B cell (primary cell): Measurements from ENCODE around the gene CXXC4. TPM values are rescaled to one million over a fixed set of nuclear protein-coding genes. Genes with fewer than 3 reads are reported as not detected.

Experiments used
- ATAC-seq: fragments of 200-7000 bp; cut with Tn5 transposase; one replicate; pipeline ENCODE4 v1.10.0; 2021; ENCODE audit warnings: low read depth, mild to moderate bottlenecking, moderate number of reproducible peaks, moderate library complexity
- CTCF ChIA-PET: fragments of 350-600 bp; sonication (Branson Sonifier 250); formaldehyde crosslinking; loops from one replicate; lab custom pipeline; 2021; ENCODE audit warnings: antibody characterized with exemption, inconsistent platforms; lab: Charles Lee
- POLR2A ChIA-PET: fragments of 350-600 bp; sonication (Branson Sonifier 250); formaldehyde crosslinking; loops from one replicate; lab custom pipeline; 2021; ENCODE audit warnings: antibody characterized with exemption; lab: Charles Lee
- DNase-seq: peaks from one replicate; pipeline ENCODE4 v3.0.0; 2013
- H2AFZ ChIP-seq: 2 replicates; pipeline ENCODE4 v1.6.1; 2012; ENCODE audit warnings: mild to moderate bottlenecking, low read depth, low read length; ENCODE audit not compliant: insufficient read depth, poor library complexity, severe bottlenecking
- H3K27ac ChIP-seq, 2 donors: 1 replicate in 1 of 2; 2 replicates in 1 of 2; pipeline ENCODE4 v1.5.1; 2012 to 2013; ENCODE audit warnings: low read length in 2 of 2, mild to moderate bottlenecking in 2 of 2, moderate library complexity in 1 of 2
- H3K27me3 ChIP-seq, 4 experiments: fragments of 200-600 bp in 1 of 4; sonication (generic) in 1 of 4; replicated peaks in 1 of 4; 1 replicate in 2 of 4; 2 replicates in 2 of 4; pipeline versions ENCODE4 v1.6.1 to v1.7.0; 2013 to 2016; ENCODE audit warnings: low read length in 3 of 4, mild to moderate bottlenecking in 2 of 4, mixed read lengths in 1 of 4, moderate library complexity in 1 of 4; ENCODE audit not compliant: insufficient read depth in 4 of 4, control insufficient read depth in 3 of 4; ENCODE audit errors: control extremely low read depth in 1 of 4
- H3K36me3 ChIP-seq, 2 experiments: replicated peaks in 1 of 2; 1 replicate in 1 of 2; 2 replicates in 1 of 2; pipeline versions ENCODE4 v1.6.1 to v1.7.1; 2013; ENCODE audit warnings: low read length in 1 of 2; ENCODE audit not compliant: insufficient read depth in 2 of 2, control insufficient read depth in 1 of 2; ENCODE audit errors: control extremely low read depth in 1 of 2, extremely low read depth in 1 of 2
- H3K4me1 ChIP-seq, 2 donors: fragments of 200-600 bp in 1 of 2; sonication (generic) in 1 of 2; 1 replicate in 1 of 2; 2 replicates in 1 of 2; pipeline versions ENCODE4 v1.5.1 to v1.6.1; 2013 to 2017; ENCODE audit warnings: low read length in 2 of 2; ENCODE audit not compliant: control insufficient read depth in 2 of 2, insufficient read depth in 2 of 2
- H3K4me2 ChIP-seq: replicated peaks from 2 replicates; pipeline ENCODE3; 2012; ENCODE audit warnings: mild to moderate bottlenecking, low read depth, low read length; ENCODE audit not compliant: poor library complexity, severe bottlenecking
- H3K4me3 ChIP-seq, 5 experiments: fragments of 200-600 bp in 1 of 5; sonication (generic) in 1 of 5; 1 replicate in 3 of 5; 2 replicates in 2 of 5; pipeline versions ENCODE4 v1.5.1 to v1.7.0; 2011 to 2016; ENCODE audit warnings: low read length in 4 of 5, mild to moderate bottlenecking in 4 of 5, low read depth in 2 of 5, control low read depth in 1 of 5, moderate library complexity in 1 of 5; ENCODE audit not compliant: insufficient read depth in 1 of 5; ENCODE audit errors: control extremely low read depth in 1 of 5, extremely low read depth in 1 of 5
- H3K79me2 ChIP-seq: fragments of 200-600 bp; sonication (generic); one replicate; pipeline ENCODE4 v1.6.0; 2016; ENCODE audit warnings: low read length; ENCODE audit not compliant: control insufficient read depth, insufficient read depth
- H3K9ac ChIP-seq: fragments of 200-600 bp; sonication (generic); 2 replicates; pipeline ENCODE4 v1.6.1; 2017; ENCODE audit warnings: mild to moderate bottlenecking, low read length, moderate library complexity
- H3K9me3 ChIP-seq, 3 donors: one replicate each; pipeline versions ENCODE4 v1.6.1 to v1.7.1; 2013; ENCODE audit warnings: low read length in 2 of 3; ENCODE audit not compliant: control insufficient read depth in 2 of 3, insufficient read depth in 1 of 3; ENCODE audit errors: control extremely low read depth in 1 of 3
- H4K20me1 ChIP-seq: 2 replicates; pipeline ENCODE4 v1.6.0; 2012; ENCODE audit warnings: mild to moderate bottlenecking, low read length; ENCODE audit not compliant: insufficient read depth, control insufficient read depth, poor library complexity, severe bottlenecking
- H3K27ac Mint-ChIP-seq: one replicate; pipeline ENCODE4 v1.8.0; 2021; ENCODE audit warnings: mixed read lengths
- H3K27me3 Mint-ChIP-seq: one replicate; pipeline ENCODE4 v1.8.0; 2021; ENCODE audit warnings: mixed read lengths
- H3K4me1 Mint-ChIP-seq: one replicate; pipeline ENCODE4 v1.8.0; 2021; ENCODE audit warnings: mixed read lengths
- H3K4me3 Mint-ChIP-seq: one replicate; pipeline ENCODE4 v1.8.0; 2021; ENCODE audit warnings: mixed read lengths
- H3K9me3 Mint-ChIP-seq: one replicate; pipeline ENCODE4 v1.8.0; 2022; ENCODE audit warnings: mixed read lengths; ENCODE audit not compliant: insufficient read depth
- EZH2 ChIP-seq: IDR thresholded peaks from 2 replicates; pipeline ENCODE4 v1.6.1; 2012; ENCODE audit warnings: borderline replicate concordance, low read depth, mild to moderate bottlenecking, moderate library complexity, low read length; ENCODE audit not compliant: insufficient read depth, poor library complexity, severe bottlenecking
- WGBS: methylation state at CpG from one replicate; pipeline ENCODE4 v1.1.5; 2013; ENCODE audit warnings: missing lambda C conversion rate; ENCODE audit not compliant: insufficient coverage; 5-methylcytosine and 5-hydroxymethylcytosine counted together
- intact Hi-C: fragments of 100-400 bp; cut with micrococcal nuclease; formaldehyde crosslinking; loops from one replicate; pipeline ENCODE4 v1.10.0; 2022
- polyA minus RNA-seq: library from RNA; depleted of rRNA, polyadenylated mRNA; stranded (reverse); fragments of >200 nt; gene quantifications from 2 replicates; pipeline ENCODE4 v1.2.3, GENCODE V29; 2012
- polyA plus RNA-seq: library from polyadenylated mRNA; depleted of rRNA; stranded (reverse); fragments of >200 nt; gene quantifications from 2 replicates; pipeline ENCODE4 v1.2.3, GENCODE V29; 2012
- total RNA-seq, 2 donors: library from RNA; stranded (reverse); fragments of 120-200 nt in 1 of 2; gene quantifications; 1 replicate in 1 of 2; 2 replicates in 1 of 2; pipeline versions ENCODE4 v1.2.3 to v1.2.4, GENCODE V29; 2013 to 2022
- TF ChIP-seq, protein P1 (sequence below): fragments of 200-600 bp; IDR thresholded peaks from one replicate; pipeline ENCODE4 v1.8.0; 2022; ENCODE audit warnings: antibody characterized with exemption, mild to moderate bottlenecking

Gene CXXC4
- not detected in 2 replicates for total RNA-seq
- total RNA-seq (2013), result 0.09 TPM
- polyA plus RNA-seq, result not detected in 2 replicates
- polyA minus RNA-seq, result not detected in 2 replicates

DNA sequence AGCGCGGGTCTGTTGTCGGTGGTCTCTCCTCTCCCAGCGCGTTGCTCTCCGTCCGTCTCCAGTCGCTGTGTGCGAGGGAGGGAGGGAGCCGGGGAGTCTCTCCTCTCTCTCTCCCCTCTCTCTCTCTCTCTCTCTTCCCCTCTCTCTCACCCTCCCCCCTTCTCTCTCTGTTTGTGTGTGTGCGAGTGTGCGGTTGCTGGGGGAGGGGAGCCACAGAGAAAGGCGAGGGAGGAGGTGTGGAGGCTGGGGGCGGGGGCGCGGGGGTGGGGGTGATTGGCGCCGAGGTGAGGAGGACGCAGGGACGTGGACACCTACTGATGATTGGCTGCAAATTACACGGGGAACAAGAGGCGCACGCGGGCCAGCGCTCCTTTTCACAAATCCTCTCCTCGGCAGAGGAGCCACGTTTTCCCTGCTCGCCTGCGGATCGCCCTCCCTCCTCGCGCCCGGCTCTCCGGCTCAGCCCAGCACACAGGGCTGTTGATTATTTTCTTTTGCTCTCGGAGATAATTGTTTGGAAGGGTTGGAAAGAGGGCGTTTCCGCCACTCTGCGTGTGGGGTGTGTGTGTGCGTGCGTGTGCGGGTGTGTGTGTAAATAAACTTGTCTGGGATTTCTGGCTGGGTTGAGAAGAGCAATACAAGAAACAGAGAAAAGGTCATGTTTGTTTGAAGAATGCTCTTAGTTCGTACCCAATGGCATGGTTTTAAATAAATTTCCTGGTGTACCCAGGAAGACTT is at the start of gene CXXC4:
CXXC4 (minus strand) TSS at position 73 of the 738 bp plus-strand sequence. CDS start 3,092 bp downstream, outside the sequence.
- H2AFZ ChIP-seq, result peak within 1 kb of the TSS; percentile 41
- peak; percentile 10 for DNase-seq
- Mint-ChIP-seq H3K27me3 (peaks cover 76% of the 10 kb centered on the region), H3K4me1 (peaks cover 24% of the 10 kb centered on the region), H3K9me3 (no peaks in the 10 kb centered on the region), H3K27ac (no peak within 1 kb of the TSS), H3K4me3 (peak within 1 kb of the TSS; percentile 53)
- H3K27ac ChIP-seq, result no peak within 1 kb of the TSS
- H3K9me3 ChIP-seq, result peaks cover 0 to 9% (median 3%) of the 10 kb centered on the region in 3 donors
- no peaks in the 10 kb centered on the region for H4K20me1 ChIP-seq
- WGBS, result 6% methylated on average over 22 of the region's 42 CpGs
- H3K36me3 ChIP-seq, result no peaks in the 10 kb centered on the region
- CTCF ChIA-PET, result no interaction called here
- TF ChIP-seq, protein P1, sequence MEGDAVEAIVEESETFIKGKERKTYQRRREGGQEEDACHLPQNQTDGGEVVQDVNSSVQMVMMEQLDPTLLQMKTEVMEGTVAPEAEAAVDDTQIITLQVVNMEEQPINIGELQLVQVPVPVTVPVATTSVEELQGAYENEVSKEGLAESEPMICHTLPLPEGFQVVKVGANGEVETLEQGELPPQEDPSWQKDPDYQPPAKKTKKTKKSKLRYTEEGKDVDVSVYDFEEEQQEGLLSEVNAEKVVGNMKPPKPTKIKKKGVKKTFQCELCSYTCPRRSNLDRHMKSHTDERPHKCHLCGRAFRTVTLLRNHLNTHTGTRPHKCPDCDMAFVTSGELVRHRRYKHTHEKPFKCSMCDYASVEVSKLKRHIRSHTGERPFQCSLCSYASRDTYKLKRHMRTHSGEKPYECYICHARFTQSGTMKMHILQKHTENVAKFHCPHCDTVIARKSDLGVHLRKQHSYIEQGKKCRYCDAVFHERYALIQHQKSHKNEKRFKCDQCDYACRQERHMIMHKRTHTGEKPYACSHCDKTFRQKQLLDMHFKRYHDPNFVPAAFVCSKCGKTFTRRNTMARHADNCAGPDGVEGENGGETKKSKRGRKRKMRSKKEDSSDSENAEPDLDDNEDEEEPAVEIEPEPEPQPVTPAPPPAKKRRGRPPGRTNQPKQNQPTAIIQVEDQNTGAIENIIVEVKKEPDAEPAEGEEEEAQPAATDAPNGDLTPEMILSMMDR, result no peak
- TF ChIP-seq EZH2, result no peak
- H3K9ac ChIP-seq, result no peak within 1 kb of the TSS
- no peak for ATAC-seq
- POLR2A ChIA-PET, result no interaction called here
- peaks cover 0 to 38% (median 34%) of the 10 kb centered on the region in 4 experiments for H3K27me3 ChIP-seq
- no peak within 1 kb of the TSS for H3K4me3 ChIP-seq
- H3K79me2 ChIP-seq, result no peaks in the 10 kb centered on the region
- peaks cover 27 to 28% of the 10 kb centered on the region in 2 donors for H3K4me1 ChIP-seq
- peak within 1 kb of the TSS; percentile 49 for H3K4me2 ChIP-seq
- intact Hi-C loops, result no loop called here

DNA sequence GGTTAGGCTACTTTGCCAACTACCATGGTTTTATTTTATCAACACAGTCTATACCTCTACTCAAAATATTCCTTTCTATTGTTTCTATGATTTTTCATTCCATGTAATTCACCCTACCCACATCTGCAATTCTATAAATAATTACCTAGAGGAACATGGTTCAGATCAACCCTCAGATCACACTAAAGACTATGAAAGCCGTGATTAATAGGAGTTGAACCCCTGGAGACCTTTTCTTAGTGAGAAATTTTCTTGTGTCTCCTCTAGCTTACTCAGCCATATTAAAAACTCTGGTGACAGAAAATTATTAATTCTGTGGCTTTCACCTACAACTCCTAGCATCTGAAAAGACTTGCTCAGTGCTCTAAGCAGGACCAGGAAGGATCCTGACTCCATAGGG is 38.5 kb upstream of the CXXC4 start:
- Mint-ChIP-seq H3K9me3 (no peaks in the 10 kb centered on the region), H3K27ac (no peak overlapping the region), H3K4me1 (no peaks in the 10 kb centered on the region), H3K4me3 (no peak overlapping the region), H3K27me3 (no peaks in the 10 kb centered on the region)
- TF ChIP-seq, protein P1, result no peak
- no peak for TF ChIP-seq EZH2
- Histone ChIP-seq H4K20me1 (no peaks in the 10 kb centered on the region), H3K27ac (no peak overlapping the region), H3K9ac (no peak overlapping the region), H3K4me1 (no peaks in the 10 kb centered on the region), H3K4me2 (no peak overlapping the region), H3K9me3 (no peaks in the 10 kb centered on the region), H3K36me3 (no peaks in the 10 kb centered on the region), H3K4me3 (no peak overlapping the region), H2AFZ (no peak overlapping the region), H3K27me3 (no peaks in the 10 kb centered on the region), H3K79me2 (no peaks in the 10 kb centered on the region)
- DNase-seq (no peak), ATAC-seq (no peak)
- no CpG with 5 or more reads among the region's 1 CpG for WGBS
- ChIA-PET POLR2A (no interaction called here), CTCF (no interaction called here)
- intact Hi-C loops, result no loop called here
